ENCODE results near the gene TOGARAM2. TPM values are rescaled to one million over a fixed set of nuclear protein-coding genes. Genes with fewer than 3 reads are reported as not detected.

Gene TOGARAM2
- total RNA-seq, 1 donor from 2014 or later, result 5.8 TPM

DNA sequence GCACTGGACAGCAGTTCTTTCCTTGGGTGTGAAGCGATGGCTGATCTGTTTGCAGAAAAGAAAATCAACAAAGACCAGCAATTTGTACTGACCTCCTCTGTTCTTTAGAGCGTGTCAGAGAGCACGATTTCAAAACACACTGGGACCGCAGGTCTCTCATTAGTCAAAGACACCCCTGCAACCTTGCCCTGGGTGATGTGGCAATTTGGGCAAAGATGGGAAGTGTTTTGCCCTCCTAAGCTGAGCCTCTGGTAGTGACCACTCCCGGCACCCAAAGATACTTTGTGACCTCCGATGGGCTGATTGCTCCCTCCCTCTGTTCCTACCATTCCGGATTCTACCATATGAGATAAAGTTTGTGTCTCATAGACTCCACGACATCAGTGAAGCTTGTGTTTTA, 115.9 kb downstream of the TOGARAM2 start:
- no peaks in the 10 kb centered on the region for H3K4me1 Mint-ChIP-seq (ENCODE audit: low read depth)
- no peak overlapping the region for H3K27ac Mint-ChIP-seq
- intact Hi-C loops (cut with micrococcal nuclease), result no loop called here
- DNase-seq (ENCODE audit: low spot score), result no peak
- H3K27me3 Mint-ChIP-seq (ENCODE audit: insufficient read depth), result peaks cover 8% of the 10 kb centered on the region
- H3K4me3 Mint-ChIP-seq, result no peak overlapping the region
- no peaks in the 10 kb centered on the region for H3K36me3 Mint-ChIP-seq (ENCODE audit: low read depth)
- H3K9me3 Mint-ChIP-seq, result no peaks in the 10 kb centered on the region

DNA sequence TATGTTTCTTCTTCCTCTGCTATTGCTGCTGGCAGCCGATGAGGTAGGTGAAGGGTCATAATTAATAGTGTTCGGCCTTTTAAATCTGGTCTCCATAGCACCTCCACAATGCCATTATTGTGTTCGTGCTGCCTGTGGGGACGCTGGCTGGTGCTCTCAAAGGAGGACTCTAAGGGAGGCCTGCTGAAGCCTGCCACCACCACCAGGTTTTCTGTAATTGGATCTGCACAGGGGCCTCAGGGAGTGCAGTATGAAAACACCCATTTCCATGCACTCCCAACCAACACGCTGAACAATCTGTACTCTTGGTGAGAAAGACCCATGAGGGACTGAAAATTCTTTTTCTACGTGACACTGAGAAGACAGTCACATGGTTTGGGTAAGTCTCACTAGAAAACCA, 116.5 kb downstream of the TOGARAM2 start:
- DNase-seq (ENCODE audit: low spot score), result no peak
- Mint-ChIP-seq H3K4me1 (ENCODE audit: low read depth) (no peaks in the 10 kb centered on the region), H3K4me3 (no peak overlapping the region), H3K36me3 (ENCODE audit: low read depth) (no peaks in the 10 kb centered on the region), H3K27me3 (ENCODE audit: insufficient read depth) (peaks cover 9% of the 10 kb centered on the region), H3K9me3 (no peaks in the 10 kb centered on the region), H3K27ac (no peak overlapping the region)
- intact Hi-C loops (cut with micrococcal nuclease), result no loop called here

DNA sequence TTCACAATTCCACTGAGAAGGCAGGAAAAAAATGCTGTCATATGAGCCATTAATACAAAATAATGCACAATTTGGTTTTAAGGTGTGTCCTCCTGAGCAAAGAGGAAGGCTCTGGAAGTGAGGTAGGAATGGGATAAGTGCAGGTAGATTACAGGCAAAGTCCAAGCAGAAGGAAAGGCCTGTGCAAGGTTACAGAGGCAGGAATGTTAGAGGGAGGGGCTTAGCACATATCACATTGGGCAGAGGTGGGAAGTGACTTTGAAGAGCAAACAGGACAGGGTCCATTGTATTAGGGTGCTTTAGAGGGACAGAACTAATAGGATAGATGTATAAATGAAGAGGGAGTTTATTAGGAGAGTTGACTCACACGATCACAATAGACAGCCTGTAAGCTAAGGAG, 119.5 kb downstream of the TOGARAM2 start:
- Mint-ChIP-seq H3K36me3 (ENCODE audit: low read depth) (no peaks in the 10 kb centered on the region), H3K4me1 (ENCODE audit: low read depth) (no peaks in the 10 kb centered on the region), H3K9me3 (no peaks in the 10 kb centered on the region), H3K4me3 (no peak overlapping the region), H3K27me3 (ENCODE audit: insufficient read depth) (peaks cover 9% of the 10 kb centered on the region), H3K27ac (no peak overlapping the region)
- DNase-seq (ENCODE audit: low spot score), result no peak
- intact Hi-C loops (cut with micrococcal nuclease), result no loop called here

Other genes with a start within 250 kb of the TOGARAM2 start
- 262 and 268 TPM in 2 replicates for gene PPP1CB, start 229.5 kb upstream of the TOGARAM2 start, total RNA-seq
- 1.1 and 1.7 TPM in 2 replicates for gene SPDYA, start 170.5 kb upstream of the TOGARAM2 start, total RNA-seq
- gene TRMT61B, start 111.0 kb upstream of the TOGARAM2 start, total RNA-seq, result 18.4 and 21.4 TPM in 2 replicates
- gene WDR43, start 86.6 kb upstream of the TOGARAM2 start, total RNA-seq, result 188 and 190 TPM in 2 replicates
- gene PCARE, start 93.2 kb downstream of the TOGARAM2 start, total RNA-seq, result not detected in 2 replicates
- gene CLIP4, start 134.1 kb downstream of the TOGARAM2 start, total RNA-seq, result 24.5 and 25.8 TPM in 2 replicates